ENCODE measurements around the gene P2RY13.

GRCh38 chr3:151371526-151371925 is 42.2 kb upstream of the P2RY13 start:
- TF ChIP-seq, protein P1, sequence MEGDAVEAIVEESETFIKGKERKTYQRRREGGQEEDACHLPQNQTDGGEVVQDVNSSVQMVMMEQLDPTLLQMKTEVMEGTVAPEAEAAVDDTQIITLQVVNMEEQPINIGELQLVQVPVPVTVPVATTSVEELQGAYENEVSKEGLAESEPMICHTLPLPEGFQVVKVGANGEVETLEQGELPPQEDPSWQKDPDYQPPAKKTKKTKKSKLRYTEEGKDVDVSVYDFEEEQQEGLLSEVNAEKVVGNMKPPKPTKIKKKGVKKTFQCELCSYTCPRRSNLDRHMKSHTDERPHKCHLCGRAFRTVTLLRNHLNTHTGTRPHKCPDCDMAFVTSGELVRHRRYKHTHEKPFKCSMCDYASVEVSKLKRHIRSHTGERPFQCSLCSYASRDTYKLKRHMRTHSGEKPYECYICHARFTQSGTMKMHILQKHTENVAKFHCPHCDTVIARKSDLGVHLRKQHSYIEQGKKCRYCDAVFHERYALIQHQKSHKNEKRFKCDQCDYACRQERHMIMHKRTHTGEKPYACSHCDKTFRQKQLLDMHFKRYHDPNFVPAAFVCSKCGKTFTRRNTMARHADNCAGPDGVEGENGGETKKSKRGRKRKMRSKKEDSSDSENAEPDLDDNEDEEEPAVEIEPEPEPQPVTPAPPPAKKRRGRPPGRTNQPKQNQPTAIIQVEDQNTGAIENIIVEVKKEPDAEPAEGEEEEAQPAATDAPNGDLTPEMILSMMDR (IDR thresholded peaks at IDR 0.05): no peak
- no peak for TF ChIP-seq POLR2A (IDR thresholded peaks at IDR 0.05)

All from body of pancreas (tissue), 4 donors.